Measurements from ENCODE around the gene ZNF331. TPM values are rescaled to one million over a fixed set of nuclear protein-coding genes. Genes with fewer than 3 reads are reported as not detected.
"Not testable (repeated sequence)": the region's sequence is repeated elsewhere in the genome, so short reads cannot be mapped to it uniquely, and the experiment has no call there.

ZNF331 gene
- total RNA-seq = 4.6 TPM

DNA sequence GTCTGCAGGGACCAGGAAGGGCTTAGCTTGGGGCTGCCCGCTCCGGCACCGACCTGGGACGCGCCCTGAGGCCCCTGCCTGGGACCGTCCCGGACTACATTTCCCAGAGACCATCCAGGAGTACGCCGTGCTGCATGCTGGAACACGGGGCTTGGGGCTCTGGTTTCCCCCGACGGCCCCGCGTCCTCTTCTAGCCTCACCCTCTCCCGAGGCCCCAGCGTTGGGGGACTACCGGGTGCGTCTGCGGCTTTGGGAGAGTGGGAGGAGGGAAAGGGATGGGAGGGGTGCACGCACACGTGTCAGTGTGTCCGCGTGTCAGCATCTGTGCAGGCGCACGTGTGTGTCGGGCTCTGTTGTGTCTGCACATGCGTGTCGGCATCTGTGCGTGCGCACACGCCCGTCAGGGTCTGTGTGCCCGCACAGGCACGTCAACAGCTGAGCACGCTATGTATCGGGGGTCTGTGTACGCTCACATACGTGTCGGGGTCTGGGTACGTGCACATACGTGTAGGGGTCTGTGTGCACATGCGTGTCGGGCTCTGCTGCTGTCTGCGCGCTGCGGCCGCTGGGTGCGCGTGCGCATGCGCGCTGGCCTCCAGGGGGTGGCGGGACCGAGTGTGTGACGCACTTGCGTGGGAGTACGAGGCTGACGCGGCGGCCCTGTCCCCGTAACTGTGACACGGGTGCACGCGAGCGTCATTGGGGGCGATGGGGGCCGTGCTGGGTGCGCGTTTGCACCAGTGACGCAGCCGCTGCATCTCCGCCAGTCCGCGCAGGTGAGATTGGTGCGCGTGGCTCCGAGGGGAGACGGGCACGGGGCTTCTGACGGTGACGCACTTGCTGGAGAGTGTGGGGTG, at the start of gene ZNF331:
TSS of gene ZNF331 (plus strand) at position 625 of the 857 bp plus-strand sequence. CDS start 31,232 bp downstream, outside the sequence.
- peak; percentile 86 for ATAC-seq

DNA sequence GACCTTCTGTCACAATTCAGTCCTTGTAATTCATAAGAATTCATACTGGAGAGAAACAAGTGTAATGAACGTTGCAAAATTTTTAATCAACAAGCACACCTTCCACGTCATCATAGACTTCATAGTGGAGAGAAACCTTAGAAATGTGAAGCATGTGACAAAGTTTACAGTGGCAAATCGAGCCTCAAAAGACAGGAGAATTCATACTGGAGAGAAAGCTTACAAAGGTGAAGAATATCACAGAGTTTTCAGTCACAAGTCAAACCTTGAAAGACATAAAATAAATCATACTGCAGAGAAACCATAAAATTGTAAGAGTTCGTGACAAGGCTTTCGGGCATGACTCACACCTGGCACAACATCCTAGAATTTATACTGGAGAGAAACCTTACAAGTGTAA, 45.8 kb upstream of the ZNF331 start:
- no peak for ATAC-seq

DNA sequence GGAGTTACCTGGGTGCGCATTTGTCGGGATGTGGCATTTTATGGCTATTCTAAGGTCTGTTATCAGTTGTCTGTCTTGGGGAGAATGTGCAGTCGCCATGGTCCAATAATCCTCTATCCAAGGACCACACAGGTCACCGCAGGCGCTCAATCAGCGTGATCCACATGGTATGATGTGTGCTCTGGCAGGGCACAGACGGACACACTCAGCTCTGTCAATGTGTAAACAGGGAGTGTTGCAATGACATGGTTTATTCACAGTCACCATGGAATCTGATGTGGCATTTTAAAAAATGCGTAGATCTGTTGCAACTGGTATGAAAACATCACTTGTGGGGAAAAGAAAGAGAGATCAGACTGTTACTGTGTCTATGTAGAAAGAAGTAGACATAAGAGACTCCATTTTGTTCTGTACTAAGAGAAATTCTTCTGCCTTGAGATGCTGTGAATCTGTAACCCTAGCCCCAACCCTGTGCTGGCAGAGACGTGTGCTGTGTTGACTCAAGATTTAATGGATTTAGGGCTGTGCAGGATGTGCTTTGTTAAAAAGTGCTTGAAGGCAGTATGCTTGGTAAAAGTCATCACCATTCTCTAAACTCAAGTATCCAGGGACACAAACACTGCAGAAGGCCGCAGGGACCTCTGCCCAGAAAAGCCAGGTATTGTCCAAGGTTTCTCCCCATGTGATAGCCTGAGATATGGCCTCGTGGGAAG, 40.5 kb upstream of the ZNF331 start:
- ATAC-seq = peak; percentile 44

DNA sequence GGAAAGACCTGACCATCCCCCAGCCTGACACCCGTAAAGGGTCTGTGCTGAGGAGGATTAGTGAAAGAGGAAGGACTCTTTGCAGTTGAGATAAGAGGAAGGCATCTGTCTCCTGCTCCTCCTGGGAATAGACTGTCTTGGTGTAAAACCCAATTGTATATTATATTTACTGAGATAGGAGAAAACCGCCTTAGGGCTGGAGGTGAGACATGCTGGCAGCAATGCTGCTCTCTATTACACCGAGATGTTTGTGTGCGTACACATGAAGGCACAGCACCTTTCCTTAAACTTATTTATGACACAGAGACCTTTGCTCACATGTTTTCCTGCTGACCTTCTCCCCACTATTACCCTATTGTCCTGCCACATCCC, 39.9 kb upstream of the ZNF331 start:
- ATAC-seq = not testable (repeated sequence)

DNA sequence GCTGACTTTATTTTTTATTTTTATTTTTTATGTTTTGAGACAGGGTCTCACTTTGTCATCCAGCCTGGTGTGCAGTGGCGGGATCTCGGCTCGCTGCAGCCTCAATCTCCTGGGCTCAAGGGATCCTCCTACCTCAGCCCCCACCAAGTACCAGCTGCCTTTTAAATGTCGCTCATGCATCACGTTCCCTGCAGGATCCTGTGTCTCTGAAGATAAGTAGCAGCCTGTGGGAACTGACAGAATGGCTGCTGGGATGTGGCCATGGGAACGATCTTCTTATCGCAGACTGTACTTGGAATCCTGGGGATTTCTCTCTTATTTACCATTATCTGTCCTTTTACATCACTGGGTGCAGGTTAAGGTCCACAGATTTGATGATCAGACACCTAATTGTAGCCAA, 34.8 kb upstream of the ZNF331 start:
- not testable (repeated sequence) for ATAC-seq

DNA sequence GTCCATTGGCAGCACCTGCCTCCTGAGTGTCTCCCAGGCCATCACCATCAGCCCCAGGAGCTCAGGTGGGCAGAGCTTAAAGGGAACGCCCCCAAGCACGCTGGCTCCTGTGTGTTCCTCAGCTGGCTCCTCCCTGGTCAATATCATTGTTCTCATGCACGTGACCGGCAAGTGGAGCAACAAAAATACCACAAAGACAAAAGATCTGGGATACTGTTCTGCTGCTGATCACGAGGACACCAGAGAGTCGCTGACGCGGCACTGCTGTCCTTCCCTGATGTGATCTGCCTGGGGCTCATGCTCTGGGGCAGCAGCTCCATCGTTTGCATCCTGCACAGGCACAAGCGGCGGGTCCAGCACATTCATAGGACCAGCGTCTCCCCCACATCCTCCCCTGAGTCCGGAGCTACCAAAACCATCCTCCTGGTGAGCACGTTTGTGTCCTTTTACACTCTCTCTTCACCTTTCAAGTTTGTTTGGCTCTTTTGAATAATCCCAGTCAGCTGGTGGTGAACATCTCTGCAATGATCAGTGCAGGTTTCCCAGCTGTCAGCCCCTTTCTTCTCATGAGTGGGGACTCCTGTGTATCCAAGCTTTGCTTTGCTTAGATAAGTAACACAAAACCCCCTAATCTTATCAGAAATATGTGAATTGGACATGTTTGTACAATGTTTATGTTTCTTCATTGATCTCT, 34.1 kb upstream of the ZNF331 start:
- not testable (repeated sequence) for ATAC-seq

DNA sequence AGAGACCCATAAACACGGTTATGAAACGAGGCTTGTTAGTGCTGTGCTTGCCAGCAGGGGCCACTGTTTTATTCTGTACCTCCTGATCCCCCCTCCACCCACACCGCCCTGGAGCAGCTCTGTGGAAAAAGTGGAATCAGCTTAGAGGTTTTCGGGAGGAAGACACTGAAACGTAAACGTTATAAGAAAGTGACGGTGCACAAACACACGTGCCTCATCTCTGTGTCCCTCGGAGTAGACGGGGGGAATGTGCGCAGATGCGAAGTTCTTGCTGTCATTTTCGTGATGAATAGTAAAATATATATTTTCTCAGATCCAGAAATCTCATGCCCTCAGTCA, 33.6 kb upstream of the ZNF331 start:
- not testable (repeated sequence) for ATAC-seq

DNA sequence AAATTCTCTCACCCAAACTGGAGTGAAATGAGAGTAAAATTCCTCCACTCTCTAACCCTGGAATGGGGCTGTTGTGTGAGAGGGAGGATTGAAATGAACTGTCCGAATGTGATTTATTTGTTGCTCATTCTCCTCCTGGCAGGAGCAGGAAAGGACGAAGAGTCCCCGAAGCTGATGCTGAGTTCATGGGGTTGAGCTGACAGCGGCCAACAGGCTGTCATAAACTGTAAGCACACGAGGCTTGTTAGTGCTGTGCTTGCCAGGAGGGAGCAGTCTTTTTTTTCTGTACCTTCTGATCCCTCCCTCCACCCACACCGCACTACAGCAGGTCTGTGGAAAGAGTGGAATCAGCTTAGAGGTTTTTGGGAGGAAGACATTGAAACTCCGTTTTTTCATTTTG, 33.1 kb upstream of the ZNF331 start:
- no peak for ATAC-seq

DNA sequence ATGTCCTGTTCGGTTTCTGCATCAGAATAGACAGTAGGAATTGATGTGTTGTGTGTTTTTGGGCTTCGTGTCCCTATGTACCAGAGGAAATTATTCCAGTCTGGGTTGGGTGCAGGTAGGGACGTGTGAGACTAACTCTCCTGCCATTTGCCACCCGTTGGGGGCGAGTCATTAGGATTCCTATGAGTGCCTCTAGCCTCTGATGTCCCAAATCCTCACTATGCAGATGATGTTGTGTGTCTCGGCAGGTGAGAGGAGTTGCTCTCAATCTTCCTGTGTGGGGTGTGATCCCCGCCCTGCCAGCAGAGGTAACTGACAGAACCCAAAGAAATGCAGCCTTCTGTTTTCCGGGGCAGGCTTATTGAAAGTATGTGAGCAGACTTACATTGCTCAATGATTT, 31.2 kb upstream of the ZNF331 start:
- ATAC-seq = no peak

DNA sequence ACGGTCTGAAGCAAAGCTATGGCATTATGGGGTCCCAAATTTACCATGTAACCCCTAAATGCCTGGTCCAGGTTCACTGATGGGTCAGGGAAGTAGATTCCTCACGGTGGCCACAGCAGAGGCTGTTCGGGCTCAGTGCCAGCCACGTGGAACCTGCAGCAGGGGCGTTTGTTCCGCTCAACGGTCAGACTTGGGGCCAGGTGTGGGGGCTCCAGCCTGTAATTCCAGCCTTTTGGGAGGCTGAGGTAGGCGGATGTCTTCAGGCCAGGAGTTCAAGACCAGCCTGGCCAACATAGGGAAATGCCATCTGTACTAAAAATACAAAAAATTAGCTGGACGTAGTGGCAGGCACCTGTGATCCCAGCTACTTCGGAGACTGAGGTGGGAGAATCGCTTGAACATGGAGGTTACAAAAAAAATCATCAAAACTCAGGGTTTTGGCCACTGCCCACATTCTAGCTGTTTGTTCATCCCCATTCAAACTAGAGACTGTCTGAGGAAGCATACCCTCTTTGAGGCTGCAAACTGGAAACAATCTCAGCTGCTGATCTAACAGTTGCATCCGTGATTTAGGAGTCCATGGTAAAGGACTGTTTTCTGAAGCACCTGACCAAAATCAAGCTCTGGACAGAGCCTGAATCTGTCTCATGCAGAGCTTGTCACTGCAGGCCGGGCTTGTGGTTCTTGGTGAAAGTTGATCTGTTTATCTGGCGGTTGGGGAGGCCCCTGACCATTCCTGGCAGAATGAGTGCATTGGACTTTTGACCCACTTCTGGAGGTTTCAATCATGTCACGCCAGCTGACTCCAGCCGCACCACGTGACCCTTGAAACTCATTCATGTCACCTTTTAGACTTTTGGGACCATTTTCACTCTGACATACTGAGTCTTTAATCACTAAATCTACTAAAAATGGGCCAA, 30.2 kb upstream of the ZNF331 start:
- no peak for ATAC-seq

DNA sequence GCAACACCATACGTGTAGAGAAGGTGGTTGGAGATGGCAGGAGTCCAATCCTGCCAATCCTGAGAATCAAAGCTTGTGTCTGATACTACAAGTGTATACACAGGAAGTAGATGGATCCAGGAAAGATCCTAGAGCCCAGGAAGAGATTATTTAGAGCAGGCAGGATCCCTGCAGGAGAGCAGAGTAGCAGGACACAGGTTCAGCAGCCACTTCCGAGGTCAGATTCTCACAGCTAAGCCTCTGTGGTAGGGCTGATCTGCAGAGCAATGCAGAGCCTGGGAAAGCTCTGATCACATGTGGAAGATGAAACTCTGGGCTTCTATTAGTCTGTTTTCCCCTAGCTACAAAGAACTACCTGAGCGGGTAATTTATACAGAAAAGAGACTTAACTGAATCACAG, 28.5 kb upstream of the ZNF331 start:
- ATAC-seq = no peak

DNA sequence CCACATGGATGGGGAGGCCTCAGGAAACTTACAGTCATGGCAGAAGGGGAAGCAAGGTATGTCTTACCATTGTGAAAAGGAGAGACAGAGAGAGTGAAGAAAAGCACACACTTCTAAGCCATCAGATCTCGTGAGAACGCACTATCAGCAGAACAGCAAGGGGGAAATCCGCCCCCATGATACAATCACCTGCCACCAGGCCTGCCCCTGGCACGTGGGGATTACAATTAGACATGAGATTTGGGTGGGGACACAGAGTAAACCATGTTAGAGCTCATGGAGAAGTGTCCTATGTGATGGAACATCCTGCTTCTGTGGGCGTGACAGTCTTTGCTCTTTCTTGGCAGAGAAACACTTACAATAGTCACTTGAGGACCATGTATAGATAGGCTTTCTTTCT, 28.1 kb upstream of the ZNF331 start:
- ATAC-seq = no peak

DNA sequence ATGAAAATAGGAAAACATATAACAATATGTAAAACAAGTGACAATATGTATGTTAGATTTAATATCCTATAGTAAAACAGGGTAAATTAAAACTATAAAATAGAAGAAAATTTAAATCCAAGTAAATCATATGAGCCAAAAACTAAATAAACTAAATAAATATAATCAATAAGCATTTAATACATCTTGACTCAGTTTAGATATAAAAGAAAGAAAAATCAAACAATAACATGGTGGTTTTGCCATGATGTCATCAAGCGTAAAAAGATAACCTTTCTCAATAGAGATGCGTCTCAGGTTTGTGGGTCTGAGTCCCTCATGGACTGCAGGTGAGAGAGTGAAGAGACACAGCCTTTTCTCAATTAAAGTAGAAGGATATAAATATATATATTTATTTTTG, 26.6 kb upstream of the ZNF331 start:
- no peak for ATAC-seq

DNA sequence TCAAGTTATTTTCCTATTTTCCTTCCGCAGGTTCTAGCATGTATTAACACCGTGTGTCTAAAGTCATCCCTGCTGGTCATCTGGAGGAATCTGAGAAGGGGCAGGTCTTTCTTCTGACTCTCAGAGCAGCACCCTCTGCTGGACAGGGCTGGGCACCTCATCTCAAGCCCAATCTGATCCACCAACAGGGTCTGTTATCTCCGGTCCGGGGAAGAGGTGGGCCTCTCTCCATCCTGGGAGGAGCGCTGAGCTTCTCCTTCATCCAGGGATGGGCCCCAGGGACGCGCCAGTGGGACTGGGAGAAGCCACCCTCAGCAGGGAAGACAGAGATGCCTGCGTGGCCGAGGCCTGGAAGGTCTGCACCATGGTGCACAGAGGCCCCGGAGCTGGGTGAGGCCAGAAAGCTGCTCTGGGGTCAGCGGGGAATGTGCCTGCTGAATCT, 26.0 kb upstream of the ZNF331 start:
- ATAC-seq = peak; percentile 65

DNA sequence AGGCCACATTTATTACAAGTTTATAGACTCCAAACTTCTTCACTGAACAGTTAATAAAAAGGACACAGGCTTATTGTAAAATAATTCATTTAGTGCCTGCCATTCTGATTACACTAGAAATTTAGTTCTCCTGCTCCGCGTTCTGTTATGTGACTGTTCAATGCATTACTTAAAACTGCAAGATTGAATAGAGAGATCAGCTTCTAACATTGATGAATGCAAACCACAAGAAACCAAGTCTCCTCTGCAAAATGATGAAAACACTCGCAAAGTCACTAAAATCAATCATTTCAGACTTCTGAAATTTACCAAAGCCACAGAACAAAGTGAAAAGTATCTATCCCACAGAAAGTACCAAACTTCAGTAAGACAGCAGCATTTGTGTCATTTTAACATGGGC, 22.9 kb upstream of the ZNF331 start:
- ATAC-seq = not testable (repeated sequence)

DNA sequence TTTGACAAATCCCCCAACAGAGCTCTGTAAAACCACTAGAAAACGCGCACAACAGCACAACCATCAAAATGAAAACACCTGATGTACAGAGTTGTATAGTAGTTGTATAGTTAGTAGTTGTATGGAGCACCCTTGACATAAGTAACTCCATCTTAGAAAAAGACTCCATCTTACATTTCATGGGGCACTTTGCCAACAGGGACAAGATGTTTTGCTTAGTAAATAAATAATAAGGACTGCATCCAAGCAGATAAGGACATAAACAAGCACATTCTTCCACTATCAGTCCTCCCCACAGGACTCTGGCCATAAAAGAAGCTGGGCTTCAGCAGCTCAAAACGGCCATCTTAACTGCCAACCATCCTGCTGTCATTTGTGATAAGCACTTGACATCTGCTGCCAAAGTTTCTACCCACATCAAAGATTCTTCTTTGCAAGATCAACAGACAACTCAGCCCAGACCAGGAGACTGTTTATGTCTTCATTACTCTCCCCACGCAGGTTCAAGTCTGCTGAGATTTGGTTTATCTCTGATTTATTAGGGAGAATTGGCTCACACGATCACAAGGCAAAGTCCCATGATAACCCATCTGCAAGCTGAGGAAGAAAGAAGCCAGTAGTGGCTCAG, 20.7 kb upstream of the ZNF331 start:
- no peak for ATAC-seq

DNA sequence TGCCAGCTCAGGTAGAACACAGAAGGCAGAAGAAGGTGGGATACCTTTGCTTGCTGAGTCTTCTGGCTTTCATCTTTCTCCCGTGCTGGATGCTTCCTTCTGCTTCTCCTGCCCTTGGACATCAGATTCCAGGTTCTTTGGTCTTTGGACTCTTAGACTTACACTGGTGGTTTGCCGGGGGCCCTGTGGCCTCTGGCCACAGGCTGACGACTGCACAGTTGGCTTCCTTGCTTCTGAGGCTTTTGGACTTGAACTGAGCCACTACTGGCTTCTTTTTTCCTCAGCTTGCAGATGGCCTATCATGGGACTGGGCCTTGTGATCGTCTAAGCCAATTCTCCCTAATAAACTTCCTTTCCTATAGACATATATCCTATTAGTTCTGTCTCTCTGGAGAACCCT, 19.8 kb upstream of the ZNF331 start:
- no peak for ATAC-seq

DNA sequence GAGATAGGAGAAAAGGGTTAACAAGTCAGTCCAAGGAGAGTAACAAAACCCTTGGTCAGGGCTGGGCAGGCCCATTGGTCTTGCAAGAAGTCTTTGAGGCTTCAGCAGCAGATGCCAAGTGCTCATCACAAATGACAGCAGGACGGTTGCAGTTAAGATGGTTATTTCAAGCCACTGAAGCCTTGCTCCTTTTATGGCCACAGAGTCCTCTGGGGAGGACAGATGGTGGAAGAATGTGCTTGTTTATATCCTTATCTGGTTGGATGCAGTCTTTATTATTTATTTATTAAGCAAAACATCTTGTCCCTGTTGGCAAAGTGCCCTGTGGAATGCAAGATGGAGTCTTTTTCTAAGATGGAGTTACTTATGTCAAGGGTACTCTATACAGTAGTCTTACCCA, 19.2 kb upstream of the ZNF331 start:
- no peak for ATAC-seq

DNA sequence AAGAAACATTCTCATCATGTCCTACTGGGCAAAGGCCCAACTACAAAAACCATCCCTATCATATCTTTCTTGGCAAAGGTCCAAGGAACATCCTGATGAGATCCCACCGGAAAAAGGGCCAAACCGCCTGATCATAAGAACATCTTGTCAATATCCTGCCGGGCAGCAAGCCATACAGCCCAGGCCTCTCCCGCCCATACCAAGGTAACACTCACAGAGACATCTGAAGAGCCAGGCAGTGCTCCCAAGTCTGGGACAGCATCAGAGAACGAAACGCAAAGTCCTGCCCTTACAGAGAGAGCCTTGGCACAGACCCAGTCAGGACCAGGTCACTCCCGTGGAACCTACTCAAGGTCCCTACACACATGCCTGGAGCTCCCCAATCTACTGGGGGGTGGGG, 18.5 kb upstream of the ZNF331 start:
- ATAC-seq = no peak

DNA sequence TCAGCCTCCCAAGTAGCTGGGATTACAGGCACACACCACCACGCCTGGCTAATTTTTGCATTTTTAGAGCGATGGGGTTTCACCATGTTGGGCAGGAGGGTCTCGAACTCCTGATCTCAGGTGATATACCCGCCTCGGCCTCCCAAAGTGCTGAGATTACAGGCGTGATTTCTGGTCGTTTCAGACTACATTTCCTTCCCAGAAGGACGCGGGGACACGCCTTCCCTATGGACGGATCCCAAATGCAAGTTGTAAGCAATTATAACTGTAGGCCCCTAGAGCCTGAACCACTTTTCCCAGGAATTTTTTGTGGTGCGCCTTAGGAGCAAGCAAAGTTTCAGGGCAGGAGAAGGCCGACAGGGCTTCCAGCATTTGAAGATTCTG, 17.8 kb upstream of the ZNF331 start:
- ATAC-seq = no peak

DNA sequence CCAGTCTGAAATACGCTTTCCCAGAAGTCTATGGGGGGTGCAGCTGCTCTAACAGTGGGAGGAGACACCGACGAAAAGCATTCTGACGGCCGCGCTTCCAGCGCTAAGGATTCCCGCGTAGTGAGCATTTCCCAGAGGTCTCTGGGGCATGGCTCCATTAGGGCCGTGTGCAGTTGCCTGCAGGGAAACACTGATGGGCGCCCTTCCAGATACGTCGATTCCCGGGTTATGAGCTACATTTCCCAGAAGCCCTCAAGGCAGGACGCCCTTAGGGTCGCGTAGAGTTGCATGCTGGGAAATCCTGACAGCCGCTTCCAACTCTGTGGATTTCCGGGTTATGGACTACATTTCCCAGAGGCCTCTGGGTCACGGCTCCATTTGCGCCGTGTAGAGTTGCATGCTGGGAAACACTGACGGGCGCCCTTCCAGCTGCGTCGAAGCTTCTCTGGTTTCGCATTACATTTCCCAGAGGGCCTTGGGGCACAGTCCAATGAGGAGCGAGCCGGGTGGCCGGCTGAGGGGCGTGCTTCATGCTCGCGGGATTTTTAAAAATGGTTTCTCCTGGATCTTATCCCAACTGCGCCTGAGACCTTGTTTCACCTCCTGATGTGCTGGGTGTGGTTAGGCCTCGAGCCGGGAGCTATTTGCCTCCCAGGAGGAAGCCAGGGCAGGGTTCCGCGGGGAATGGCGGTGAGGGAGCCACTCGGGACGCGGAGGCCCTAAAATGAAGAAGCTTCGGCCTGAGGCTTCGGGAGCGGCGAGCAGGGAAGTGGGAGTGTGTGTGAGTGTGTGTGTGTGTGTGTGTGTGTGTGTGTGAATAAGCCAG, 17.2 kb upstream of the ZNF331 start:
- ATAC-seq = peak; percentile 98

Measured in esophagus mucosa (tissue), 1 donor.